Neural progenitor cell (in vitro differentiated cells): ENCODE results near the gene EN2. TPM values are rescaled to one million over a fixed set of nuclear protein-coding genes. Genes with fewer than 3 reads are reported as not detected.

Experiments used
- DNase-seq: peaks from one replicate; pipeline ENCODE4 v3.0.0-alpha.2; 2016; ENCODE audit warnings: low spot score
- H2AFZ ChIP-seq: fragments of 200-600 bp; sonication (generic); replicated peaks from 2 replicates; pipeline ENCODE4 v1.6.1; 2016; ENCODE audit warnings: antibody characterized with exemption
- H3F3A ChIP-seq: fragments of 200-600 bp; sonication (generic); 2 replicates; pipeline ENCODE4 v1.6.1; 2016; ENCODE audit warnings: antibody characterized with exemption, low read depth
- H3K27ac ChIP-seq: fragments of 200-600 bp; sonication (generic); 2 replicates; pipeline ENCODE4 v1.5.1; 2016; ENCODE audit warnings: mild to moderate bottlenecking
- H3K27me3 ChIP-seq: fragments of 200-600 bp; sonication (generic); 2 replicates; pipeline ENCODE4 v1.6.1; 2016; ENCODE audit warnings: mild to moderate bottlenecking, moderate library complexity
- H3K36me3 ChIP-seq: fragments of 200-600 bp; sonication (generic); 2 replicates; pipeline ENCODE4 v1.5.1; 2016
- H3K4me1 ChIP-seq: fragments of 200-600 bp; sonication (generic); 2 replicates; pipeline ENCODE4 v1.6.1; 2016; ENCODE audit warnings: mixed run types
- H3K4me2 ChIP-seq: fragments of 200-600 bp; sonication (generic); 2 replicates; pipeline ENCODE4 v1.6.1; 2016
- H3K4me3 ChIP-seq: fragments of 200-600 bp; sonication (generic); 2 replicates; pipeline ENCODE4 v1.5.1; 2016
- H3K79me2 ChIP-seq: fragments of 200-600 bp; sonication (generic); 2 replicates; pipeline ENCODE4 v1.6.1; 2016; ENCODE audit warnings: low read depth
- H3K9ac ChIP-seq: fragments of 200-600 bp; sonication (generic); 2 replicates; pipeline ENCODE4 v1.6.1; 2016
- H3K9me3 ChIP-seq: fragments of 200-600 bp; sonication (generic); 2 replicates; pipeline ENCODE4 v1.5.1; 2016; ENCODE audit warnings: low read depth
- H4K20me1 ChIP-seq: fragments of 200-600 bp; sonication (generic); 2 replicates; pipeline ENCODE4 v1.6.1; 2016; ENCODE audit warnings: low read depth
- H3K27ac Mint-ChIP-seq: 3 replicates; pipeline ENCODE4 v1.8.0; 2021; ENCODE audit warnings: mixed read lengths
- H3K27me3 Mint-ChIP-seq: 2 replicates; pipeline ENCODE4 v1.8.0; 2022; ENCODE audit warnings: low read depth, mild to moderate bottlenecking, inconsistent platforms, moderate library complexity, mixed read lengths; ENCODE audit not compliant: insufficient read depth
- H3K36me3 Mint-ChIP-seq: 3 replicates; pipeline ENCODE4 v1.8.0; 2021; ENCODE audit warnings: mixed read lengths
- H3K4me1 Mint-ChIP-seq: 3 replicates; pipeline ENCODE4 v1.8.0; 2021; ENCODE audit warnings: mixed read lengths
- H3K4me3 Mint-ChIP-seq: 3 replicates; pipeline ENCODE4 v1.8.0; 2021; ENCODE audit warnings: mild to moderate bottlenecking, moderate library complexity, mixed read lengths
- H3K9me3 Mint-ChIP-seq: 3 replicates; pipeline ENCODE4 v1.8.0; 2020; ENCODE audit warnings: mixed read lengths
- EZH2 ChIP-seq: fragments of 200-600 bp; sonication (generic); IDR thresholded peaks from 2 replicates; pipeline ENCODE4 v1.6.1; 2017; ENCODE audit warnings: antibody characterized with exemption, mild to moderate bottlenecking, moderate library complexity
- EZH2phosphoT487 ChIP-seq: fragments of 200-600 bp; sonication (generic); IDR thresholded peaks from 2 replicates; pipeline ENCODE4 v1.6.1; 2017; ENCODE audit warnings: antibody characterized with exemption
- total RNA-seq: library from RNA; depleted of rRNA; stranded (reverse); fragments of >200 nt; gene quantifications from 2 replicates; pipeline ENCODE4 v1.2.3, GENCODE V29; 2015; ENCODE audit warnings: low replicate concordance
- TF ChIP-seq, protein P1 (sequence below): fragments of 200-600 bp; sonication (generic); IDR thresholded peaks from 2 replicates; pipeline ENCODE4 v1.5.1; 2017; ENCODE audit warnings: antibody characterized with exemption, mild to moderate bottlenecking

The EN2 gene
- total RNA-seq, 1 donor from 2014 or later = not detected

- H3K4me1 ChIP-seq = peaks cover 3% of the 10 kb centered on the region
- H3F3A ChIP-seq = peaks cover 30% of the 10 kb centered on the region
- H2AFZ ChIP-seq = no peak overlapping the region
- peaks cover 62% of the 10 kb centered on the region for H3K27me3 Mint-ChIP-seq
- H3K9me3 ChIP-seq = no peaks in the 10 kb centered on the region
- H3K27ac Mint-ChIP-seq = peak overlapping the region; percentile 78
- DNase-seq = no peak
- H3K27me3 ChIP-seq = peaks cover 98% of the 10 kb centered on the region
- peak overlapping the region; percentile 96 for H3K4me3 Mint-ChIP-seq
- H3K36me3 Mint-ChIP-seq = peaks cover 22% of the 10 kb centered on the region
- H4K20me1 ChIP-seq = peaks cover 94% of the 10 kb centered on the region
- H3K36me3 ChIP-seq = no peaks in the 10 kb centered on the region
- H3K4me2 ChIP-seq = no peak overlapping the region
- peaks cover 50% of the 10 kb centered on the region for H3K4me1 Mint-ChIP-seq
- H3K4me3 ChIP-seq = no peak overlapping the region
- TF ChIP-seq, protein P1, sequence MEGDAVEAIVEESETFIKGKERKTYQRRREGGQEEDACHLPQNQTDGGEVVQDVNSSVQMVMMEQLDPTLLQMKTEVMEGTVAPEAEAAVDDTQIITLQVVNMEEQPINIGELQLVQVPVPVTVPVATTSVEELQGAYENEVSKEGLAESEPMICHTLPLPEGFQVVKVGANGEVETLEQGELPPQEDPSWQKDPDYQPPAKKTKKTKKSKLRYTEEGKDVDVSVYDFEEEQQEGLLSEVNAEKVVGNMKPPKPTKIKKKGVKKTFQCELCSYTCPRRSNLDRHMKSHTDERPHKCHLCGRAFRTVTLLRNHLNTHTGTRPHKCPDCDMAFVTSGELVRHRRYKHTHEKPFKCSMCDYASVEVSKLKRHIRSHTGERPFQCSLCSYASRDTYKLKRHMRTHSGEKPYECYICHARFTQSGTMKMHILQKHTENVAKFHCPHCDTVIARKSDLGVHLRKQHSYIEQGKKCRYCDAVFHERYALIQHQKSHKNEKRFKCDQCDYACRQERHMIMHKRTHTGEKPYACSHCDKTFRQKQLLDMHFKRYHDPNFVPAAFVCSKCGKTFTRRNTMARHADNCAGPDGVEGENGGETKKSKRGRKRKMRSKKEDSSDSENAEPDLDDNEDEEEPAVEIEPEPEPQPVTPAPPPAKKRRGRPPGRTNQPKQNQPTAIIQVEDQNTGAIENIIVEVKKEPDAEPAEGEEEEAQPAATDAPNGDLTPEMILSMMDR = no peak
- TF ChIP-seq EZH2phosphoT487 = no peak
- H3K79me2 ChIP-seq = no peaks in the 10 kb centered on the region
- H3K9me3 Mint-ChIP-seq = peaks cover 4% of the 10 kb centered on the region
- no peak overlapping the region for H3K9ac ChIP-seq
- no peak overlapping the region for H3K27ac ChIP-seq
Measured at GRCh38 chr7:155461631-155462030, 3.7 kb downstream of the EN2 start.

- H3K27ac Mint-ChIP-seq = peak overlapping the region; percentile 78
- Histone ChIP-seq H3K4me2 (no peak overlapping the region), H3K9ac (no peak overlapping the region), H3K36me3 (no peaks in the 10 kb centered on the region), H3K27me3 (peaks cover 98% of the 10 kb centered on the region), H3F3A (peaks cover 36% of the 10 kb centered on the region), H3K79me2 (no peaks in the 10 kb centered on the region), H3K4me3 (no peak overlapping the region), H3K9me3 (no peaks in the 10 kb centered on the region), H2AFZ (no peak overlapping the region), H3K27ac (no peak overlapping the region), H4K20me1 (peaks cover 94% of the 10 kb centered on the region), H3K4me1 (peaks cover 7% of the 10 kb centered on the region)
- peaks cover 46% of the 10 kb centered on the region for H3K4me1 Mint-ChIP-seq
- peaks cover 22% of the 10 kb centered on the region for H3K36me3 Mint-ChIP-seq
- peaks cover 4% of the 10 kb centered on the region for H3K9me3 Mint-ChIP-seq
- peaks cover 57% of the 10 kb centered on the region for H3K27me3 Mint-ChIP-seq
- peak; percentile 89 for TF ChIP-seq EZH2
- TF ChIP-seq, protein P1 = no peak
- peak; percentile 91 for TF ChIP-seq EZH2phosphoT487
- DNase-seq = no peak
- peak overlapping the region; percentile 96 for H3K4me3 Mint-ChIP-seq
Measured at GRCh38 chr7:155462163-155462735, 4.3 kb downstream of the EN2 start.

DNA sequence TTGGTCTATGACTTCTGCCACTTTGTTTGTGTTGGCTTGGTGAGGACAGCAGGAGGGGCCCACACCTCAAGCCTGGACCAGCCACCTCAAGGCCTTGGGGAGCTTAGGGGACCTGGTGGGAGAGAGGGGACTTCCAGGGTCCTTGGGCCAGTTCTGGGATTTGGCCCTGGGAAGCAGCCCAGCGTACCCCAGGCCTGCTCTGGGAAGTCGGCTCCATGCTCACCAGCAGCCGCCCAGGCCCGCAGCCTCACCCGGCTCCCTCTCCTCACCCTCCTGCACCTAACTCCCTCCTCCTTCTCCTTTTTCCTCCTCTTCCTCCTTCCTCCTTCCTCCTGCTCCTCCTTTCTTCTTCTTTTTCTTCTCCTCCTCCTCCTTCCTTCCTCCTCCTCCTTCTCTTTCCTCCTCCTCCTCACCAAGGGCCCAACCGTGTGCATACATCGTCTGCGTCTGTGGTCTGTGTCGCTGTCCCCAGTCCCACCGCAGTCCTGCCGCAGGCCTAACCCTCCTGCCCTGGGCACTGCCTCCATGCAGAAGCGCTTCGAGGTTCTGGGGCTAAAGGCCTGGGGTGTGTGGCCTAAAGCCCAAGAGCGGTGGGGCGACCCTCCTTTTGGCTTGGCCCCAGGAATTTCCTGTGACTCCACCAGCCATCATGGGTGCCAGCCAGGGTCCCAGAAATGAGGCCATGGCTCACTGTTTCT, 5.3 kb downstream of the EN2 start:
- Histone ChIP-seq H3K4me2 (no peak overlapping the region), H3K27ac (no peak overlapping the region), H3K9me3 (no peaks in the 10 kb centered on the region), H3K4me3 (no peak overlapping the region), H4K20me1 (peaks cover 99% of the 10 kb centered on the region), H3K4me1 (peaks cover 16% of the 10 kb centered on the region), H3K36me3 (no peaks in the 10 kb centered on the region), H3K79me2 (no peaks in the 10 kb centered on the region), H3K27me3 (peaks cover 100% of the 10 kb centered on the region), H2AFZ (no peak overlapping the region), H3F3A (peaks cover 45% of the 10 kb centered on the region), H3K9ac (no peak overlapping the region)
- Mint-ChIP-seq H3K27ac (no peak overlapping the region), H3K27me3 (peaks cover 60% of the 10 kb centered on the region), H3K9me3 (peaks cover 4% of the 10 kb centered on the region), H3K36me3 (peaks cover 22% of the 10 kb centered on the region), H3K4me3 (peak overlapping the region; percentile 96), H3K4me1 (peaks cover 50% of the 10 kb centered on the region)
- TF ChIP-seq, protein P1 = no peak
- TF ChIP-seq EZH2 (peak; percentile 84), EZH2phosphoT487 (peak; percentile 76)
- peak; percentile 46 for DNase-seq
